GM18951 (cell line): Measurements from ENCODE around the gene PTPRJ.
"Not testable (repeated sequence)": the region's sequence is repeated elsewhere in the genome, so short reads cannot be mapped to it uniquely, and the experiment has no call there.

Experiments
- POLR2A ChIP-seq: IDR thresholded peaks from 4 replicates; pipeline ENCODE4 v1.6.1; 2011; ENCODE audit warnings: mild to moderate bottlenecking; ENCODE audit not compliant: insufficient read length, insufficient read depth; ENCODE audit errors: extremely low read depth
- in situ Hi-C: fragments of 300-500 bp; cut with MboI; formaldehyde crosslinking; loops from one replicate; pipeline ENCODE4 v1.12.0; 2022; ENCODE audit warnings: low sequenced_read_pairs, mixed read lengths, inconsistent platforms; ENCODE audit not compliant: unreplicated experiment

PTPRJ gene

GRCh38 chr11:48022445-48022844 lies 42.1 kb downstream of the PTPRJ start:
- in situ Hi-C loops: no loop called here
- no peak for TF ChIP-seq POLR2A

- in situ Hi-C loops: not testable (repeated sequence)
Measured at GRCh38 chr11:48023608-48024007, 43.2 kb downstream of the PTPRJ start.

- TF ChIP-seq POLR2A: no peak
- in situ Hi-C loops: no loop called here
Measured at GRCh38 chr11:48024635-48025071, 44.3 kb downstream of the PTPRJ start.

- in situ Hi-C loops: no loop called here
- TF ChIP-seq POLR2A: no peak
Measured at GRCh38 chr11:48025293-48025983, 45.1 kb downstream of the PTPRJ start.

GRCh38 chr11:48025984-48026340 lies 45.6 kb downstream of the PTPRJ start:
- TF ChIP-seq POLR2A: no peak
- in situ Hi-C loops: no loop called here

- in situ Hi-C loops: no loop called here
- TF ChIP-seq POLR2A: no peak
Measured at GRCh38 chr11:48028914-48029680, 48.7 kb downstream of the PTPRJ start.

- in situ Hi-C loops: no loop called here
- no peak for TF ChIP-seq POLR2A
Measured at GRCh38 chr11:48029681-48030290, 49.4 kb downstream of the PTPRJ start.

GRCh38 chr11:48031602-48032001 lies 51.2 kb downstream of the PTPRJ start:
- in situ Hi-C loops: no loop called here

GRCh38 chr11:48032721-48033120 lies 52.4 kb downstream of the PTPRJ start:
- TF ChIP-seq POLR2A: no peak
- in situ Hi-C loops: no loop called here

More at GRCh38 chr11:48031602-48032001, 51.2 kb downstream of the PTPRJ start:
- no peak for TF ChIP-seq POLR2A

GRCh38 chr11:48033918-48034341 lies 53.6 kb downstream of the PTPRJ start:
- in situ Hi-C loops: no loop called here
- TF ChIP-seq POLR2A: no peak

- in situ Hi-C loops: no loop called here
- no peak for TF ChIP-seq POLR2A
Measured at GRCh38 chr11:48034926-48035871, 54.8 kb downstream of the PTPRJ start.

GRCh38 chr11:48036011-48036410 lies 55.7 kb downstream of the PTPRJ start:
- in situ Hi-C loops: no loop called here

GRCh38 chr11:48036466-48036865 lies 56.1 kb downstream of the PTPRJ start:
- in situ Hi-C loops: no loop called here
- TF ChIP-seq POLR2A: no peak

More at GRCh38 chr11:48036011-48036410, 55.7 kb downstream of the PTPRJ start:
- TF ChIP-seq POLR2A: no peak
